ENCODE results near the gene TRIM73.
"Not testable (repeated sequence)": the region's sequence is repeated elsewhere in the genome, so short reads cannot be mapped to it uniquely, and the experiment has no call there.

- TF ChIP-seq, protein P1, sequence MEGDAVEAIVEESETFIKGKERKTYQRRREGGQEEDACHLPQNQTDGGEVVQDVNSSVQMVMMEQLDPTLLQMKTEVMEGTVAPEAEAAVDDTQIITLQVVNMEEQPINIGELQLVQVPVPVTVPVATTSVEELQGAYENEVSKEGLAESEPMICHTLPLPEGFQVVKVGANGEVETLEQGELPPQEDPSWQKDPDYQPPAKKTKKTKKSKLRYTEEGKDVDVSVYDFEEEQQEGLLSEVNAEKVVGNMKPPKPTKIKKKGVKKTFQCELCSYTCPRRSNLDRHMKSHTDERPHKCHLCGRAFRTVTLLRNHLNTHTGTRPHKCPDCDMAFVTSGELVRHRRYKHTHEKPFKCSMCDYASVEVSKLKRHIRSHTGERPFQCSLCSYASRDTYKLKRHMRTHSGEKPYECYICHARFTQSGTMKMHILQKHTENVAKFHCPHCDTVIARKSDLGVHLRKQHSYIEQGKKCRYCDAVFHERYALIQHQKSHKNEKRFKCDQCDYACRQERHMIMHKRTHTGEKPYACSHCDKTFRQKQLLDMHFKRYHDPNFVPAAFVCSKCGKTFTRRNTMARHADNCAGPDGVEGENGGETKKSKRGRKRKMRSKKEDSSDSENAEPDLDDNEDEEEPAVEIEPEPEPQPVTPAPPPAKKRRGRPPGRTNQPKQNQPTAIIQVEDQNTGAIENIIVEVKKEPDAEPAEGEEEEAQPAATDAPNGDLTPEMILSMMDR (IDR thresholded peaks at IDR 0.05 in 4 of 5, conservative IDR thresholded peaks at IDR 0.05 in 1 of 5) = not testable (repeated sequence)
- not testable (repeated sequence) for TF ChIP-seq POLR2A (IDR thresholded peaks at IDR 0.05)
Measured at GRCh38 chr7:75364079-75364478, 31.4 kb upstream of the TRIM73 start.
